ENCODE measurements around the gene VPS35L.
A peak's percentile ranks its signal among the peaks of the same experiment; 100 is the strongest.
"Not testable (repeated sequence)": the region's sequence is repeated elsewhere in the genome, so short reads cannot be mapped to it uniquely, and the experiment has no call there.

Gene VPS35L

GRCh38 chr16:19713697-19714096 is 158.2 kb downstream of the VPS35L start:
- DNase-seq = no peak

- DNase-seq = no peak
Observed at GRCh38 chr16:19715566-19715965, 160.1 kb downstream of the VPS35L start.

- DNase-seq = no peak
Observed at GRCh38 chr16:19716183-19716582, 160.7 kb downstream of the VPS35L start.

- not testable (repeated sequence) for DNase-seq
Observed at GRCh38 chr16:19716728-19717127, 161.2 kb downstream of the VPS35L start.

GRCh38 chr16:19717314-19717713 is 161.8 kb downstream of the VPS35L start:
- DNase-seq = no peak

- peak; percentile 85 for DNase-seq
Observed at GRCh38 chr16:19717741-19718623, 162.5 kb downstream of the VPS35L start, which contains the start of the genes IQCK and KNOP1. Gene IQCK (plus strand): TSS chr16:19718271. CDS start chr16:19718307, 36 bp downstream. Gene KNOP1 (minus strand): TSS chr16:19718227. CDS start chr16:19715035, 3,192 bp downstream.

- no peak for DNase-seq
Observed at GRCh38 chr16:19718624-19718965, 163.1 kb downstream of the VPS35L start.

GRCh38 chr16:19722269-19722952 is 166.9 kb downstream of the VPS35L start:
- DNase-seq = no peak

- no peak for DNase-seq
Observed at GRCh38 chr16:19722981-19723380, 167.5 kb downstream of the VPS35L start.

- no peak for DNase-seq
Observed at GRCh38 chr16:19728636-19728965, 173.1 kb downstream of the VPS35L start.

- no peak for DNase-seq
Observed at GRCh38 chr16:19733551-19733950, 178.0 kb downstream of the VPS35L start.

- no peak for DNase-seq
Observed at GRCh38 chr16:19735074-19735867, 179.8 kb downstream of the VPS35L start.

GRCh38 chr16:19737306-19738038 is 182.0 kb downstream of the VPS35L start:
- DNase-seq = peak; percentile 7

- no peak for DNase-seq
Observed at GRCh38 chr16:19741354-19741753, 185.9 kb downstream of the VPS35L start.

- no peak for DNase-seq
Observed at GRCh38 chr16:19743816-19744159, 188.3 kb downstream of the VPS35L start.

- DNase-seq = no peak
Observed at GRCh38 chr16:19744670-19745069, 189.2 kb downstream of the VPS35L start.

GRCh38 chr16:19745286-19746010 is 189.9 kb downstream of the VPS35L start:
- peak; percentile 11 for DNase-seq

- no peak for DNase-seq
Observed at GRCh38 chr16:19746561-19746960, 191.1 kb downstream of the VPS35L start.

- DNase-seq = no peak
Observed at GRCh38 chr16:19748389-19749168, 193.1 kb downstream of the VPS35L start.

- no peak for DNase-seq
Observed at GRCh38 chr16:19749571-19750080, 194.1 kb downstream of the VPS35L start.

Measured in fibroblast of upper back skin (primary cell).